Neural cell (in vitro differentiated cells): ENCODE measurements around the gene PRKRIP1. TPM values are rescaled to one million over a fixed set of nuclear protein-coding genes. Genes with fewer than 3 reads are reported as not detected.
"Not testable (repeated sequence)": the region's sequence is repeated elsewhere in the genome, so short reads cannot be mapped to it uniquely, and the experiment has no call there.

Experiments
- H2AFZ ChIP-seq: fragments of 200-600, 300-800 bp; sonication (generic), shearing (Covaris generic); 2 replicates; pipeline ENCODE4 v1.6.0; 2014; ENCODE audit warnings: low read depth, mild to moderate bottlenecking, antibody characterized with exemption, low read length, moderate library complexity
- H3F3A ChIP-seq: fragments of 200-600 bp; shearing (Covaris generic); 2 replicates; pipeline ENCODE4 v1.6.1; 2016; ENCODE audit warnings: mild to moderate bottlenecking, moderate library complexity, mixed read lengths, antibody characterized with exemption, low read length; ENCODE audit not compliant: insufficient read depth, poor library complexity, severe bottlenecking
- H3K27ac ChIP-seq: fragments of 200-600, 300-800 bp; sonication (generic), shearing (Covaris generic); 2 replicates; pipeline ENCODE4 v1.5.1; 2014; ENCODE audit warnings: mild to moderate bottlenecking, low read length, moderate library complexity
- H3K27me3 ChIP-seq: fragments of 300-800, 200-600 bp; sonication (generic), shearing (Covaris generic); 2 replicates; pipeline ENCODE4 v1.6.0; 2014; ENCODE audit warnings: mild to moderate bottlenecking, low read depth, low read length, moderate library complexity; ENCODE audit not compliant: insufficient read depth
- H3K36me3 ChIP-seq: fragments of 300-800, 200-600 bp; sonication (generic), shearing (Covaris generic); 2 replicates; pipeline ENCODE4 v1.5.1; 2014; ENCODE audit warnings: mild to moderate bottlenecking, antibody characterized with exemption, low read length, moderate library complexity; ENCODE audit not compliant: insufficient read depth
- H3K4me2 ChIP-seq: fragments of 300-800, 200-600 bp; sonication (generic), shearing (Covaris generic); 2 replicates; pipeline ENCODE4 v1.6.0; 2014; ENCODE audit warnings: mild to moderate bottlenecking, low read length
- H3K4me3 ChIP-seq: fragments of 300-800, 200-600 bp; sonication (generic), shearing (Covaris generic); 2 replicates; pipeline ENCODE4 v1.5.1; 2014; ENCODE audit warnings: mild to moderate bottlenecking, low read length, moderate library complexity
- H3K79me2 ChIP-seq: fragments of 200-600 bp; shearing (Covaris generic); replicated peaks from 2 replicates; pipeline ENCODE4 v1.6.0; 2014; ENCODE audit warnings: mild to moderate bottlenecking, low read length, moderate library complexity; ENCODE audit not compliant: insufficient read depth
- H3K9ac ChIP-seq: fragments of 300-800, 200-600 bp; sonication (generic), shearing (Covaris generic); 2 replicates; pipeline ENCODE4 v1.6.1; 2016; ENCODE audit warnings: mild to moderate bottlenecking, low read length, mixed read lengths
- H3K9me2 ChIP-seq: fragments of 200-600 bp; shearing (Covaris generic); 2 replicates; pipeline ENCODE4 v1.6.1; 2016; ENCODE audit warnings: mild to moderate bottlenecking, low read length, mixed read lengths; ENCODE audit not compliant: insufficient read depth
- H3K9me3 ChIP-seq: fragments of 200-600, 300-800 bp; sonication (generic), shearing (Covaris generic); 2 replicates; pipeline ENCODE4 v1.6.1; 2016; ENCODE audit warnings: mild to moderate bottlenecking, mixed run types, low read length, moderate library complexity, mixed read lengths
- H4K20me1 ChIP-seq: fragments of 200-600 bp; shearing (Covaris generic); 2 replicates; pipeline ENCODE4 v1.6.1; 2016; ENCODE audit warnings: mild to moderate bottlenecking, mixed run types; ENCODE audit not compliant: insufficient read depth
- CTCF ChIP-seq: fragments of 450-650 bp; IDR thresholded peaks from 2 replicates; pipeline ENCODE4 v1.5.1; 2014; ENCODE audit warnings: antibody characterized with exemption, mild to moderate bottlenecking, moderate library complexity; ENCODE audit not compliant: poor library complexity, severe bottlenecking
- EP300 ChIP-seq: fragments of 450-650 bp; conservative IDR thresholded peaks from 2 replicates; pipeline ENCODE4 v1.6.1; 2014; ENCODE audit warnings: antibody characterized with exemption, mild to moderate bottlenecking, moderate library complexity; ENCODE audit not compliant: poor library complexity, severe bottlenecking
- EZH2 ChIP-seq: fragments of 200-600, 300-800 bp; shearing (Covaris generic), sonication (generic); IDR thresholded peaks from 2 replicates; pipeline ENCODE4 v1.6.1; 2014; ENCODE audit warnings: antibody characterized with exemption, low read length, borderline replicate concordance, mild to moderate bottlenecking; ENCODE audit not compliant: insufficient read depth, poor library complexity, severe bottlenecking
- MXI1 ChIP-seq: fragments of 450-650 bp; conservative IDR thresholded peaks from 2 replicates; pipeline ENCODE4 v1.6.1; 2014; ENCODE audit warnings: antibody characterized with exemption, mild to moderate bottlenecking; ENCODE audit not compliant: poor library complexity, severe bottlenecking
- RAD21 ChIP-seq: fragments of 450-650 bp; conservative IDR thresholded peaks from 2 replicates; pipeline ENCODE4 v1.6.1; 2014; ENCODE audit warnings: antibody characterized with exemption, mild to moderate bottlenecking, moderate library complexity
- REST ChIP-seq: IDR thresholded peaks from 2 replicates; pipeline ENCODE4 v1.6.1; 2012; ENCODE audit warnings: borderline replicate concordance
- SMC3 ChIP-seq: fragments of 450-650 bp; conservative IDR thresholded peaks from 2 replicates; pipeline ENCODE4 v1.6.1; 2014; ENCODE audit warnings: antibody characterized with exemption, mild to moderate bottlenecking, moderate library complexity; ENCODE audit not compliant: poor library complexity
- TAF1 ChIP-seq: IDR thresholded peaks from 2 replicates; pipeline ENCODE4 v1.6.1; 2012; ENCODE audit warnings: low read depth
- polyA plus RNA-seq: library from polyadenylated mRNA; depleted of rRNA; stranded (reverse); fragments of >200 nt; gene quantifications from 2 replicates; pipeline ENCODE4 v1.2.3, GENCODE V29; 2014

The PRKRIP1 gene
- polyA plus RNA-seq, 1 donor from 2014 or later: 113 TPM

GRCh38 chr7:102404005-102404861, 8.1 kb downstream of the PRKRIP1 start:
- Histone ChIP-seq H3K4me2 (no peak overlapping the region), H2AFZ (no peak overlapping the region), H3K9ac (no peak overlapping the region), H4K20me1 (no peaks in the 10 kb centered on the region), H3K79me2 (no peaks in the 10 kb centered on the region), H3K27me3 (no peaks in the 10 kb centered on the region), H3K9me3 (no peaks in the 10 kb centered on the region), H3F3A (no peaks in the 10 kb centered on the region), H3K27ac (no peak overlapping the region), H3K9me2 (no peaks in the 10 kb centered on the region), H3K4me3 (no peak overlapping the region), H3K36me3 (peaks cover 17% of the 10 kb centered on the region)
- TF ChIP-seq CTCF (peak; percentile 67), RAD21 (peak; percentile 54), TAF1 (no peak), SMC3 (peak; percentile 35), MXI1 (no peak)

GRCh38 chr7:102404862-102405188, 8.7 kb downstream of the PRKRIP1 start:
- H3K9ac ChIP-seq, H3K4me2 ChIP-seq, H3K79me2 ChIP-seq, H3F3A ChIP-seq, H2AFZ ChIP-seq, H3K9me2 ChIP-seq, H3K4me3 ChIP-seq, H3K27ac ChIP-seq, H4K20me1 ChIP-seq, H3K9me3 ChIP-seq, H3K27me3 ChIP-seq: not testable (repeated sequence)
- TF ChIP-seq CTCF (peak; percentile 20), SMC3 (peak; percentile 3)
- peaks cover 17% of the 10 kb centered on the region for H3K36me3 ChIP-seq

- no peak overlapping the region for H3K4me2 ChIP-seq
- H3K9ac ChIP-seq: no peak overlapping the region
- no peaks in the 10 kb centered on the region for H3F3A ChIP-seq
- no peaks in the 10 kb centered on the region for H4K20me1 ChIP-seq
- H3K79me2 ChIP-seq: no peaks in the 10 kb centered on the region
- no peak overlapping the region for H2AFZ ChIP-seq
- TF ChIP-seq SMC3 (no peak), EP300 (no peak), EZH2 (no peak), REST (no peak)
- H3K36me3 ChIP-seq: peaks cover 17% of the 10 kb centered on the region
- H3K9me2 ChIP-seq: no peaks in the 10 kb centered on the region
- H3K27me3 ChIP-seq: no peaks in the 10 kb centered on the region
- no peak overlapping the region for H3K27ac ChIP-seq
- H3K4me3 ChIP-seq: no peak overlapping the region
- H3K9me3 ChIP-seq: no peaks in the 10 kb centered on the region
These were observed 11.7 kb downstream of the PRKRIP1 start for GRCh38 chr7:102407910-102408309.

- H3K79me2 ChIP-seq, H3K4me2 ChIP-seq, H3K9me3 ChIP-seq, H3K27me3 ChIP-seq, H4K20me1 ChIP-seq, H3K9me2 ChIP-seq, H3K27ac ChIP-seq, H3F3A ChIP-seq, H3K4me3 ChIP-seq, H3K9ac ChIP-seq, H2AFZ ChIP-seq: not testable (repeated sequence)
- H3K36me3 ChIP-seq: peaks cover 17% of the 10 kb centered on the region
These were observed 12.4 kb downstream of the PRKRIP1 start for GRCh38 chr7:102408530-102408929.
